Vagina (tissue), 2 donors: ENCODE measurements around the gene RASGRP1. TPM values are rescaled to one million over a fixed set of nuclear protein-coding genes. Genes with fewer than 3 reads are reported as not detected.

Source experiments
- DNase-seq, 2 donors: peaks; one replicate each; pipeline ENCODE4 v3.0.0-alpha.2; 2017; ENCODE audit errors: extremely low spot score in 2 of 2
- H3K27ac ChIP-seq: fragments of 200-600 bp; sonication (generic); one replicate; pipeline ENCODE4 v1.5.1; 2019
- H3K27me3 ChIP-seq: fragments of 200-600 bp; sonication (generic); one replicate; pipeline ENCODE4 v1.5.1; 2019
- H3K36me3 ChIP-seq, 2 donors: fragments of 200-600 bp; sonication (generic); one replicate each; pipeline ENCODE4 v1.5.1; 2017 to 2019
- H3K4me1 ChIP-seq: fragments of 200-600 bp; sonication (generic); one replicate; pipeline ENCODE4 v1.5.1; 2019
- H3K4me3 ChIP-seq, 2 donors: fragments of 200-600 bp; sonication (generic); 1 replicate in 1 of 2; 2 replicates in 1 of 2; pipeline ENCODE4 v1.5.1; 2016 to 2019
- H3K9me3 ChIP-seq: fragments of 200-600 bp; sonication (generic); one replicate; pipeline ENCODE4 v1.5.1; 2019
- POLR2A ChIP-seq, 2 donors: fragments of 450-650 bp; IDR thresholded peaks; one replicate each; pipeline ENCODE4 v1.6.1; 2017; ENCODE audit warnings: antibody characterized with exemption in 2 of 2, mild to moderate bottlenecking in 2 of 2, moderate library complexity in 2 of 2
- POLR2AphosphoS5 ChIP-seq, 2 donors: sonication (generic); formaldehyde crosslinking; IDR thresholded peaks; one replicate each; pipeline ENCODE4 v1.9.0; 2017; ENCODE audit warnings: antibody characterized with exemption in 2 of 2, mild to moderate bottlenecking in 2 of 2, low read depth in 1 of 2; ENCODE audit not compliant: insufficient read depth in 1 of 2
- intact Hi-C: fragments of 100-400 bp; cut with DNase I; formaldehyde crosslinking; loops from one replicate; pipeline ENCODE4 v1.15.1; 2023
- total RNA-seq: library from RNA; depleted of rRNA; stranded (reverse); fragments of >200 nt; gene quantifications from one replicate; pipeline ENCODE4 v1.2.3, GENCODE V29; 2016
- TF ChIP-seq, protein P1 (sequence below), 3 experiments: fragments of 450-650 bp in 2 of 3; fragments of 200-600 bp in 1 of 3; sonication (generic) in 1 of 3; IDR thresholded peaks; one replicate each; pipeline ENCODE4 v1.5.1; 2017 to 2019; ENCODE audit warnings: antibody characterized with exemption in 3 of 3, mild to moderate bottlenecking in 2 of 3, moderate library complexity in 2 of 3

The RASGRP1 gene
- total RNA-seq, 1 donor from 2014 or later: 8.8 TPM

DNA sequence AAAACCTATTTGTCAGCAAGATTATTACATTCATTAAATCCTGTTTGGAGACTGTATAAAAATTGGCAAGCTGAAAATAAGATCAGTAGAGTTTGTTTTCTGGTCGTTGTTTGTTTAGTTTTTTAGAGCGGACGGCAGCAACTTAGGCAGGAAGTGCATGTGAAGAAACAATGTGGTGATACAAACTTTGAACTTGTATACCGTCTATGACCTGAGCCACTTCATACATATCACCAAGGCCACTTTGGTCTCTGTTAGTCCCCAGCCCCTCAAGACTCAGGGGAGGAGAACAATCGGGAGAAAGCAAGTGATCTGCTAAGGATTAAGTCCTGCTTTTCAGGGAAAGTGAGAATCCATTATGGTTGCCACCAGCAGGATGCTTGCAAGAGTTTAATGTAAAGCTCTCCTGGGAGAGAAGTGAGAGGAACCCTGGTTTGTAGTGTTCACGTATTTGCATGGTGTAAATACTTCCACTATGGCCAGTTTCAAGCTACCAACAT lies 31.1 kb downstream of the RASGRP1 start:
- intact Hi-C loops: no loop called here
- Histone ChIP-seq H3K4me1 (peaks cover 5% of the 10 kb centered on the region), H3K27me3 (no peaks in the 10 kb centered on the region), H3K36me3 (no peaks in the 10 kb centered on the region), H3K4me3 (no peak overlapping the region), H3K9me3 (no peaks in the 10 kb centered on the region), H3K27ac (no peak overlapping the region)
- TF ChIP-seq POLR2A (IDR thresholded peaks at IDR 0.05): no peak
- TF ChIP-seq, protein P1, sequence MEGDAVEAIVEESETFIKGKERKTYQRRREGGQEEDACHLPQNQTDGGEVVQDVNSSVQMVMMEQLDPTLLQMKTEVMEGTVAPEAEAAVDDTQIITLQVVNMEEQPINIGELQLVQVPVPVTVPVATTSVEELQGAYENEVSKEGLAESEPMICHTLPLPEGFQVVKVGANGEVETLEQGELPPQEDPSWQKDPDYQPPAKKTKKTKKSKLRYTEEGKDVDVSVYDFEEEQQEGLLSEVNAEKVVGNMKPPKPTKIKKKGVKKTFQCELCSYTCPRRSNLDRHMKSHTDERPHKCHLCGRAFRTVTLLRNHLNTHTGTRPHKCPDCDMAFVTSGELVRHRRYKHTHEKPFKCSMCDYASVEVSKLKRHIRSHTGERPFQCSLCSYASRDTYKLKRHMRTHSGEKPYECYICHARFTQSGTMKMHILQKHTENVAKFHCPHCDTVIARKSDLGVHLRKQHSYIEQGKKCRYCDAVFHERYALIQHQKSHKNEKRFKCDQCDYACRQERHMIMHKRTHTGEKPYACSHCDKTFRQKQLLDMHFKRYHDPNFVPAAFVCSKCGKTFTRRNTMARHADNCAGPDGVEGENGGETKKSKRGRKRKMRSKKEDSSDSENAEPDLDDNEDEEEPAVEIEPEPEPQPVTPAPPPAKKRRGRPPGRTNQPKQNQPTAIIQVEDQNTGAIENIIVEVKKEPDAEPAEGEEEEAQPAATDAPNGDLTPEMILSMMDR (IDR thresholded peaks at IDR 0.05): no peak
- no peak for TF ChIP-seq POLR2AphosphoS5 (IDR thresholded peaks at IDR 0.05; ENCODE audit: insufficient read depth in 1 of 2, low read depth in 1 of 2)
- DNase-seq: no peak

DNA sequence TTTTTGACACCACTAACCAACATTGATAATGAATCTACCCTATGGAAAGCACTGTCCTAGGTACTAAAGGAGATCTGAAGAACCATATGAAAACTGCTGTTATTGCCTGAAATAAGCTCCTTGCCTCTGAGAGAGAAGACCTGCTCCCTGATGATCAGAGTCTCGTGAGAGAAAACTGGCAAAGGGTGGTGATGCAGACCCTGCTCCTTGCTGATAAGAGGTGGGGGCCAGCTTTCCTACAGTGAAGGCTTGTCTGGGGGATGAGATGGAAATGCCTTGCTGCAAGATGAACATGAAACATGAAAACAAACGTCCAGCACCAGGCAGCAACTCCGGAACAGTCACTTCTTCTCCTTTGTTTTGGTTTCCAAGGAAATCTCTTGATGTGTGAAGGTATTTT lies 31.9 kb downstream of the RASGRP1 start:
- Histone ChIP-seq H3K4me3 (no peak overlapping the region), H3K9me3 (no peaks in the 10 kb centered on the region), H3K27ac (no peak overlapping the region), H3K27me3 (no peaks in the 10 kb centered on the region), H3K36me3 (no peaks in the 10 kb centered on the region), H3K4me1 (peaks cover 5% of the 10 kb centered on the region)
- intact Hi-C loops: no loop called here
- DNase-seq: no peak
- TF ChIP-seq POLR2A (IDR thresholded peaks at IDR 0.05) (no peak), POLR2AphosphoS5 (IDR thresholded peaks at IDR 0.05; ENCODE audit: insufficient read depth in 1 of 2, low read depth in 1 of 2) (no peak)
- TF ChIP-seq, protein P1 (IDR thresholded peaks at IDR 0.05): no peak

- no peaks in the 10 kb centered on the region for H3K9me3 ChIP-seq
- no peaks in the 10 kb centered on the region for H3K4me1 ChIP-seq
- DNase-seq: no peak
- no peak overlapping the region for H3K4me3 ChIP-seq
- intact Hi-C loops: no loop called here
- no peaks in the 10 kb centered on the region for H3K36me3 ChIP-seq
- H3K27ac ChIP-seq: no peak overlapping the region
- no peaks in the 10 kb centered on the region for H3K27me3 ChIP-seq
- TF ChIP-seq, protein P1 (IDR thresholded peaks at IDR 0.05): no peak
- TF ChIP-seq POLR2AphosphoS5 (IDR thresholded peaks at IDR 0.05; ENCODE audit: insufficient read depth in 1 of 2, low read depth in 1 of 2) (no peak), POLR2A (IDR thresholded peaks at IDR 0.05) (no peak)
These were observed 33.1 kb downstream of the RASGRP1 start for GRCh38 chr15:38531509-38531908.

- no peak overlapping the region for H3K27ac ChIP-seq
- TF ChIP-seq, protein P1 (IDR thresholded peaks at IDR 0.05): no peak
- no peak for TF ChIP-seq POLR2AphosphoS5 (IDR thresholded peaks at IDR 0.05; ENCODE audit: insufficient read depth in 1 of 2, low read depth in 1 of 2)
- TF ChIP-seq POLR2A (IDR thresholded peaks at IDR 0.05): no peak
- H3K4me1 ChIP-seq: no peaks in the 10 kb centered on the region
- no peak overlapping the region for H3K4me3 ChIP-seq
- H3K9me3 ChIP-seq: no peaks in the 10 kb centered on the region
- intact Hi-C loops: no loop called here
- DNase-seq: no peak
- H3K36me3 ChIP-seq: no peaks in the 10 kb centered on the region
- H3K27me3 ChIP-seq: no peaks in the 10 kb centered on the region
These were observed 34.5 kb downstream of the RASGRP1 start for GRCh38 chr15:38530113-38530512.

DNA sequence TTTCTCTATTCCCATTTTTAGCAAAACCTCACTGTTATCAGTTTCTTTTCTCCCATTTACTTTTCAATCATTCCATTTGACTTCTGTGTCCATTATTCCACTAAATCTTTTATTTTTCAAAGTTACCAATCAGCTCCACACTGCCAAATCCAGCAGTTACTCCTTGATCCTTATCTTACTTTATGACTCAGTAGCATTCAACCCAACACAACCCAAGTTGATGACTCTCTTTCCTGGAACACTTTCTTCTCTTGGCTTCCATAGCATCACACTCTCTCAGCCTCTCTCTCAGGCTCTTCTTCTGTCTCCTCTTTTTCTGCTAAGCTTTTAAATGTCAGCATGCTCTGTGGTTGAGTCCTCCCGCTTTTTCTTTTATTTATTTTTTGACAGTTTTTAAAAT lies 36.3 kb downstream of the RASGRP1 start:
- Histone ChIP-seq H3K27me3 (no peaks in the 10 kb centered on the region), H3K9me3 (no peaks in the 10 kb centered on the region), H3K36me3 (no peaks in the 10 kb centered on the region), H3K4me3 (no peak overlapping the region), H3K27ac (no peak overlapping the region), H3K4me1 (no peaks in the 10 kb centered on the region)
- DNase-seq: no peak
- TF ChIP-seq POLR2A (IDR thresholded peaks at IDR 0.05) (no peak), POLR2AphosphoS5 (IDR thresholded peaks at IDR 0.05; ENCODE audit: insufficient read depth in 1 of 2, low read depth in 1 of 2) (no peak)
- TF ChIP-seq, protein P1 (IDR thresholded peaks at IDR 0.05): no peak
- intact Hi-C loops: no loop called here
